ENCODE measurements around the gene PPT1.

The PPT1 gene

DNA sequence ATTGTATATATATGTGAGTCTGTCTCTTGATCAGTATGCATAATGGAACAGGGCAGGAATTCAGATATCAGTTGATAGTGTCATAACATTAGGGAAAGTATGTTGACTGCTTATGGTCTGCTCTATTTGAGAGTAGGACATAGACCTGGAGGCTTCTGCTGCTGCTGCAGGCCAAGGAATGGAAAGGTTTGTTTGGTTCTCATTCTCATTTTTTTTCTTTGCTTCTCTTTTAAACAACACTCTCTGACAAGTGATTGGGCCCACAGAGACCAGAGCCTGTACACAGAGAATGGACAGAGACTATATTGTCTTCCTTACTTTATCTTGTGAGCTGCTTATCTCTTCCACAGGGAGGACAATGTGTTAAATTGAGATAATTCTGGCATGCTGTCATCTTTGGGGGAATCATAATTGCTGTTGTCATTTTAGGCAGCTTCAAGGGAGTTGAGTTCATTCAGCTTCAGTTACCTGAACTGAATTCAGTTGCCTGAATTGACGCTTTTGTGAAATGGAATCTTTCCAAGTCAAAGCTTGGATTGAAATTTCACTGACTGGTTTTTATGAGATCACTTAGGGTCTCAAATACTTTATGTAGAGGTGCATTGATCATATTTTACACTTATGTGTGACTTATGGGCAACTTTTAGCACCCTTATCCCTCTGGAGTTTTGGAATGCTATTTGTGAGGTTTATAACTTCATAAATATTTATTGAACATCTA lies 39.6 kb downstream of the PPT1 start:
- no peaks in the 10 kb centered on the region for H3K27me3 ChIP-seq (ENCODE audit: control insufficient read depth in 2 of 2, insufficient read depth in 2 of 2, low read length in 2 of 2)
- no peak overlapping the region for H3K4me3 ChIP-seq (ENCODE audit: low read length in 2 of 2)
- H3K4me1 ChIP-seq (ENCODE audit: control insufficient read depth in 2 of 2, insufficient read depth in 2 of 2, low read length in 2 of 2), result peaks cover 36 to 39% of the 10 kb centered on the region in 2 donors
- H3K9me3 ChIP-seq (ENCODE audit: control insufficient read depth in 2 of 2, low read length in 2 of 2), result no peaks in the 10 kb centered on the region
- peaks cover 31 to 35% of the 10 kb centered on the region in 2 donors for H3K36me3 ChIP-seq (ENCODE audit: control insufficient read depth in 2 of 2, insufficient read depth in 2 of 2, low read length in 2 of 2)
- no peak overlapping the region for H3K9ac ChIP-seq (ENCODE audit: low read depth in 1 of 2, low read length in 2 of 2)
- H3K27ac ChIP-seq (ENCODE audit: low read depth in 2 of 2, low read length in 2 of 2), result peak overlapping the region in 1 of 2 donors; percentile 5

GRCh38 chr1:40056519-40057309 lies 40.3 kb downstream of the PPT1 start:
- Histone ChIP-seq H3K36me3 (ENCODE audit: control insufficient read depth in 2 of 2, insufficient read depth in 2 of 2, low read length in 2 of 2) (peaks cover 25 to 33% of the 10 kb centered on the region in 2 donors), H3K9ac (ENCODE audit: low read depth in 1 of 2, low read length in 2 of 2) (no peak overlapping the region), H3K4me1 (ENCODE audit: control insufficient read depth in 2 of 2, insufficient read depth in 2 of 2, low read length in 2 of 2) (peaks cover 36 to 37% of the 10 kb centered on the region in 2 donors), H3K27ac (ENCODE audit: low read depth in 2 of 2, low read length in 2 of 2) (peak overlapping the region in 1 of 2 donors; percentile 5), H3K27me3 (ENCODE audit: control insufficient read depth in 2 of 2, insufficient read depth in 2 of 2, low read length in 2 of 2) (no peaks in the 10 kb centered on the region), H3K9me3 (ENCODE audit: control insufficient read depth in 2 of 2, low read length in 2 of 2) (no peaks in the 10 kb centered on the region), H3K4me3 (ENCODE audit: low read length in 2 of 2) (no peak overlapping the region)

DNA sequence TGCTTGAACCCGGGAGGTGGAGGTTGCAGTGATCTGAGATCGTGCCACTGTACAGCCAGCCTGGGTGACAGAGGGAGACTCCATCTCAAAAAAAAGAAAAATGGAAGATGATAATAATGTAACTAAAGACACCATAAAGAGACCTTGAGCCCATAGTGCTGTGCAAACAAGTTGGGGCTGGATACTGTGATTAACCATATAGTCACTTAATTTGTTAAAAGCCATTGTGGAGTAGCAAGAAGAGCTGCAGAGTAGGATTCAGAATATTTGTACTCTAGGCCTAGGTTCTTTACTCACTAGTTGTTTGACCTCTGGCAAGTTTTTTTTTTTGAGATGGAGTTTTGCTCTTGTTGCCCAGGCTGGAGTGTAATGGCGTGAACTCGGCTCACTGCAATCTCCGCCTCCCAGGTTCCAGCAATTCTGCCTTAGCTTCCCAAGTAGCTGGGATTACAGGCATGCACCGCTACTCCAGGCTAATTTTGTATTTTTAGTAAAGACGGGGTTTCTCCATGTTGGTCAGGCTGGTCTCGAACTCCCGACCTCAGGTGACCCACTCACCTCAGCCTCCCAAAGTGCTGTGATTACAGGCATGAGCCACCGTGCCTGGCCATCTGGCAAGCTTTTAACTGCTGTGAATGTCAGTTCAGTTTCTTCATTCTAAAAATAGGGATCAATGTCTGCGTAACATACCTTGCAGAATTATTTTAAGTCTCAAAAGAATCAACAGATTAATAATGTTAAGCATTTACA lies 43.7 kb downstream of the PPT1 start:
- no peaks in the 10 kb centered on the region for H3K27me3 ChIP-seq (ENCODE audit: control insufficient read depth in 2 of 2, insufficient read depth in 2 of 2, low read length in 2 of 2)
- H3K27ac ChIP-seq (ENCODE audit: low read depth in 2 of 2, low read length in 2 of 2), result no peak overlapping the region
- H3K9me3 ChIP-seq (ENCODE audit: control insufficient read depth in 2 of 2, low read length in 2 of 2), result no peaks in the 10 kb centered on the region
- peaks cover 11 to 24% of the 10 kb centered on the region in 2 donors for H3K36me3 ChIP-seq (ENCODE audit: control insufficient read depth in 2 of 2, insufficient read depth in 2 of 2, low read length in 2 of 2)
- peaks cover 15 to 21% of the 10 kb centered on the region in 2 donors for H3K4me1 ChIP-seq (ENCODE audit: control insufficient read depth in 2 of 2, insufficient read depth in 2 of 2, low read length in 2 of 2)
- H3K9ac ChIP-seq (ENCODE audit: low read depth in 1 of 2, low read length in 2 of 2), result no peak overlapping the region
- H3K4me3 ChIP-seq (ENCODE audit: low read length in 2 of 2), result no peak overlapping the region

GRCh38 chr1:40050863-40051262 lies 46.2 kb downstream of the PPT1 start:
- no peaks in the 10 kb centered on the region for H3K9me3 ChIP-seq (ENCODE audit: control insufficient read depth in 2 of 2, low read length in 2 of 2)
- no peak overlapping the region for H3K9ac ChIP-seq (ENCODE audit: low read depth in 1 of 2, low read length in 2 of 2)
- H3K4me1 ChIP-seq (ENCODE audit: control insufficient read depth in 2 of 2, insufficient read depth in 2 of 2, low read length in 2 of 2), result peaks cover 3 to 8% of the 10 kb centered on the region in 2 donors
- H3K4me3 ChIP-seq (ENCODE audit: low read length in 2 of 2), result no peak overlapping the region
- H3K27ac ChIP-seq (ENCODE audit: low read depth in 2 of 2, low read length in 2 of 2), result no peak overlapping the region
- H3K36me3 ChIP-seq (ENCODE audit: control insufficient read depth in 2 of 2, insufficient read depth in 2 of 2, low read length in 2 of 2), result peaks cover 6 to 15% of the 10 kb centered on the region in 2 donors
- no peaks in the 10 kb centered on the region for H3K27me3 ChIP-seq (ENCODE audit: control insufficient read depth in 2 of 2, insufficient read depth in 2 of 2, low read length in 2 of 2)

GRCh38 chr1:40049725-40050124 lies 47.3 kb downstream of the PPT1 start:
- H3K27ac ChIP-seq (ENCODE audit: low read depth in 2 of 2, low read length in 2 of 2), result peak overlapping the region; percentile 11 to 26
- H3K27me3 ChIP-seq (ENCODE audit: control insufficient read depth in 2 of 2, insufficient read depth in 2 of 2, low read length in 2 of 2), result no peaks in the 10 kb centered on the region
- H3K4me3 ChIP-seq (ENCODE audit: low read length in 2 of 2), result peak overlapping the region in 1 of 2 donors; percentile 5
- no peaks in the 10 kb centered on the region for H3K9me3 ChIP-seq (ENCODE audit: control insufficient read depth in 2 of 2, low read length in 2 of 2)
- peaks cover 4 to 6% of the 10 kb centered on the region in 2 donors for H3K4me1 ChIP-seq (ENCODE audit: control insufficient read depth in 2 of 2, insufficient read depth in 2 of 2, low read length in 2 of 2)
- H3K36me3 ChIP-seq (ENCODE audit: control insufficient read depth in 2 of 2, insufficient read depth in 2 of 2, low read length in 2 of 2), result peaks cover 11 to 14% of the 10 kb centered on the region in 2 donors
- H3K9ac ChIP-seq (ENCODE audit: low read depth in 1 of 2, low read length in 2 of 2), result no peak overlapping the region

- Histone ChIP-seq H3K4me1 (ENCODE audit: control insufficient read depth in 2 of 2, insufficient read depth in 2 of 2, low read length in 2 of 2) (peaks cover 8 to 9% of the 10 kb centered on the region in 2 donors), H3K27ac (ENCODE audit: low read depth in 2 of 2, low read length in 2 of 2) (no peak overlapping the region)
Observed at GRCh38 chr1:40047769-40048168, 49.3 kb downstream of the PPT1 start.

DNA sequence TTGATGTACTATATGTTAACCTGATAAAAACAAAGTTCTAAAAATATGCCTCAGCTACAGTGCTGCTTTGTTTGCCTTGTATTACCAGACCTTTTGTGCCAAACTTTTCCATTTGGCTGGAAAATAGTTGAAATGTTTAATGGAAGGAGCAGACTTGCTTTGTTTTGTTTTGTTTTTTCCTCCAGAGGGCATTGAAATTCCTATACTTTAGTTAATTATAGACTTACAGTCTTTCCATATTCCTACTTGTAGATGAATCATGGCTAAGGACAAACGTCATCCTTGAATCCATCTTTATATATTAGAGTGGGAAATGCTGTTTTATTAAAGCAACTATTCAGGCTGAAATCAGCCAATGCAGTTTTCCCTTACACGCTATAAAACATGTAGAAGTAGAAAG lies 49.8 kb downstream of the PPT1 start:
- no peaks in the 10 kb centered on the region for H3K9me3 ChIP-seq (ENCODE audit: control insufficient read depth in 2 of 2, low read length in 2 of 2)
- no peak overlapping the region for H3K27ac ChIP-seq (ENCODE audit: low read depth in 2 of 2, low read length in 2 of 2)
- H3K4me3 ChIP-seq (ENCODE audit: low read length in 2 of 2), result no peak overlapping the region
- no peak overlapping the region for H3K9ac ChIP-seq (ENCODE audit: low read depth in 1 of 2, low read length in 2 of 2)
- H3K27me3 ChIP-seq (ENCODE audit: control insufficient read depth in 2 of 2, insufficient read depth in 2 of 2, low read length in 2 of 2), result no peaks in the 10 kb centered on the region
- H3K36me3 ChIP-seq (ENCODE audit: control insufficient read depth in 2 of 2, insufficient read depth in 2 of 2, low read length in 2 of 2), result peaks cover 13 to 14% of the 10 kb centered on the region in 2 donors
- H3K4me1 ChIP-seq (ENCODE audit: control insufficient read depth in 2 of 2, insufficient read depth in 2 of 2, low read length in 2 of 2), result peaks cover 13 to 14% of the 10 kb centered on the region in 2 donors

More at GRCh38 chr1:40047769-40048168, 49.3 kb downstream of the PPT1 start:
- Histone ChIP-seq H3K9me3 (ENCODE audit: control insufficient read depth in 2 of 2, low read length in 2 of 2) (no peaks in the 10 kb centered on the region), H3K27me3 (ENCODE audit: control insufficient read depth in 2 of 2, insufficient read depth in 2 of 2, low read length in 2 of 2) (no peaks in the 10 kb centered on the region), H3K36me3 (ENCODE audit: control insufficient read depth in 2 of 2, insufficient read depth in 2 of 2, low read length in 2 of 2) (peaks cover 11 to 13% of the 10 kb centered on the region in 2 donors), H3K9ac (ENCODE audit: low read depth in 1 of 2, low read length in 2 of 2) (no peak overlapping the region), H3K4me3 (ENCODE audit: low read length in 2 of 2) (no peak overlapping the region)

- Histone ChIP-seq H3K4me1 (ENCODE audit: control insufficient read depth in 2 of 2, insufficient read depth in 2 of 2, low read length in 2 of 2) (peaks cover 23 to 25% of the 10 kb centered on the region in 2 donors), H3K27ac (ENCODE audit: low read depth in 2 of 2, low read length in 2 of 2) (no peak overlapping the region)
Observed at GRCh38 chr1:40045766-40046165, 51.3 kb downstream of the PPT1 start.

GRCh38 chr1:40045182-40045581 lies 51.9 kb downstream of the PPT1 start:
- H3K4me3 ChIP-seq (ENCODE audit: low read length in 2 of 2), result no peak overlapping the region
- H3K36me3 ChIP-seq (ENCODE audit: control insufficient read depth in 2 of 2, insufficient read depth in 2 of 2, low read length in 2 of 2), result peaks cover 11 to 13% of the 10 kb centered on the region in 2 donors
- H3K27ac ChIP-seq (ENCODE audit: low read depth in 2 of 2, low read length in 2 of 2), result no peak overlapping the region
- no peaks in the 10 kb centered on the region for H3K9me3 ChIP-seq (ENCODE audit: control insufficient read depth in 2 of 2, low read length in 2 of 2)
- peaks cover 23 to 25% of the 10 kb centered on the region in 2 donors for H3K4me1 ChIP-seq (ENCODE audit: control insufficient read depth in 2 of 2, insufficient read depth in 2 of 2, low read length in 2 of 2)
- H3K27me3 ChIP-seq (ENCODE audit: control insufficient read depth in 2 of 2, insufficient read depth in 2 of 2, low read length in 2 of 2), result no peaks in the 10 kb centered on the region
- no peak overlapping the region for H3K9ac ChIP-seq (ENCODE audit: low read depth in 1 of 2, low read length in 2 of 2)

More at GRCh38 chr1:40045766-40046165, 51.3 kb downstream of the PPT1 start:
- Histone ChIP-seq H3K4me3 (ENCODE audit: low read length in 2 of 2) (no peak overlapping the region), H3K36me3 (ENCODE audit: control insufficient read depth in 2 of 2, insufficient read depth in 2 of 2, low read length in 2 of 2) (peaks cover 13% of the 10 kb centered on the region in 2 donors), H3K9me3 (ENCODE audit: control insufficient read depth in 2 of 2, low read length in 2 of 2) (no peaks in the 10 kb centered on the region), H3K27me3 (ENCODE audit: control insufficient read depth in 2 of 2, insufficient read depth in 2 of 2, low read length in 2 of 2) (no peaks in the 10 kb centered on the region), H3K9ac (ENCODE audit: low read depth in 1 of 2, low read length in 2 of 2) (no peak overlapping the region)

All from mucosa of rectum (tissue), 2 donors.